SU-DHL-6 (cell line): Measurements from ENCODE around the gene EPSTI1.

Source experiments
- CTCF ChIP-seq: fragments of 200-600 bp; sonication (generic); IDR thresholded peaks from one replicate; pipeline ENCODE4 v1.5.1; 2017; ENCODE audit warnings: antibody characterized with exemption, mild to moderate bottlenecking, low read length, moderate library complexity; ENCODE audit not compliant: insufficient read depth, poor library complexity, severe bottlenecking
- EZH2phosphoT487 ChIP-seq: fragments of 200-600 bp; sonication (generic), shearing (Covaris generic); conservative IDR thresholded peaks from 2 replicates; pipeline ENCODE4 v1.6.1; 2018; ENCODE audit warnings: mild to moderate bottlenecking, antibody characterized with exemption, low read length, moderate library complexity, mixed read lengths

- TF ChIP-seq CTCF, result no peak
- no peak for TF ChIP-seq EZH2phosphoT487
Observed at GRCh38 chr13:42885325-42885724, 106.7 kb downstream of the EPSTI1 start.
